AG04449 (cell line): ENCODE data around the gene MRPL42.

Experiments used
- CTCF ChIA-PET: fragments of 350-600 bp; formaldehyde crosslinking; extraction: SDS; loops from one replicate; lab custom pipeline; 2021; ENCODE audit warnings: antibody characterized with exemption; lab: Yijun Ruan, JAX
- POLR2A ChIA-PET: fragments of 400-600, 350-600 bp; formaldehyde crosslinking; extraction: SDS; loops from one replicate; lab custom pipeline; 2020; ENCODE audit warnings: antibody characterized with exemption, inconsistent platforms; lab: Yijun Ruan, JAX
- DNase-seq: peaks from one replicate; pipeline ENCODE4 v3.0.0-alpha.2; 2010; ENCODE audit warnings: low read depth, low spot score
- H3K4me3 ChIP-seq: 2 replicates; pipeline ENCODE4 v1.5.1; 2011; ENCODE audit warnings: low read depth, mild to moderate bottlenecking, control low read depth, low read length
- TF ChIP-seq, protein P1 (sequence below): IDR thresholded peaks from one replicate; pipeline ENCODE4 v1.5.1; 2011; ENCODE audit warnings: mild to moderate bottlenecking, moderate library complexity, low read length, control low read depth, inconsistent platforms; ENCODE audit not compliant: insufficient read depth; ENCODE audit errors: missing control alignments

The MRPL42 gene

DNA sequence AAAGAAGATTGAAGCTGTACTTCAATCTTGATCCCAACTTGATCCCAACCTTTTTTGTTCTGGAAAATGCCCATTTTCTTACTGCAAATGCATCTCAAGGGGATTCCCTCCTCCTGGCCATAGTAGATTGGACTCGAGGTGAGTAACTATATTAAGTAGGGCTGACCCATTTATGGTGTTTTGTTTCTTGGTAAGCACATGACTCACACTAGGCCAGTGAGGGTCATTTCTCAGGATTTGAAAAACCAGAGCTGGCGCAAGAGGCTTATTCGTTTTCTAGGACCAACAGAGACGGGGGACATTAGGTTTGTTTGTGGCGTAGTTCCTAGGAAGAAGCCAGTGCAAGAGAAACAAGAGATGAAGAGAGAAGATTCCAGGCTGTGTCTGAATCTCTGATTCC is 51.4 kb downstream of the MRPL42 start:
- no peak for DNase-seq
- H3K4me3 ChIP-seq: no peak overlapping the region
- ChIA-PET CTCF (interaction anchor here (2.5 to 10.1 kb wide), 3 partner anchors 15 to 583 kb away, joined by 10 to 112 read pairs (median 80); no protein-coding TSS in a partner anchor), POLR2A (no interaction called here)
- TF ChIP-seq, protein P1, sequence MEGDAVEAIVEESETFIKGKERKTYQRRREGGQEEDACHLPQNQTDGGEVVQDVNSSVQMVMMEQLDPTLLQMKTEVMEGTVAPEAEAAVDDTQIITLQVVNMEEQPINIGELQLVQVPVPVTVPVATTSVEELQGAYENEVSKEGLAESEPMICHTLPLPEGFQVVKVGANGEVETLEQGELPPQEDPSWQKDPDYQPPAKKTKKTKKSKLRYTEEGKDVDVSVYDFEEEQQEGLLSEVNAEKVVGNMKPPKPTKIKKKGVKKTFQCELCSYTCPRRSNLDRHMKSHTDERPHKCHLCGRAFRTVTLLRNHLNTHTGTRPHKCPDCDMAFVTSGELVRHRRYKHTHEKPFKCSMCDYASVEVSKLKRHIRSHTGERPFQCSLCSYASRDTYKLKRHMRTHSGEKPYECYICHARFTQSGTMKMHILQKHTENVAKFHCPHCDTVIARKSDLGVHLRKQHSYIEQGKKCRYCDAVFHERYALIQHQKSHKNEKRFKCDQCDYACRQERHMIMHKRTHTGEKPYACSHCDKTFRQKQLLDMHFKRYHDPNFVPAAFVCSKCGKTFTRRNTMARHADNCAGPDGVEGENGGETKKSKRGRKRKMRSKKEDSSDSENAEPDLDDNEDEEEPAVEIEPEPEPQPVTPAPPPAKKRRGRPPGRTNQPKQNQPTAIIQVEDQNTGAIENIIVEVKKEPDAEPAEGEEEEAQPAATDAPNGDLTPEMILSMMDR: no peak

DNA sequence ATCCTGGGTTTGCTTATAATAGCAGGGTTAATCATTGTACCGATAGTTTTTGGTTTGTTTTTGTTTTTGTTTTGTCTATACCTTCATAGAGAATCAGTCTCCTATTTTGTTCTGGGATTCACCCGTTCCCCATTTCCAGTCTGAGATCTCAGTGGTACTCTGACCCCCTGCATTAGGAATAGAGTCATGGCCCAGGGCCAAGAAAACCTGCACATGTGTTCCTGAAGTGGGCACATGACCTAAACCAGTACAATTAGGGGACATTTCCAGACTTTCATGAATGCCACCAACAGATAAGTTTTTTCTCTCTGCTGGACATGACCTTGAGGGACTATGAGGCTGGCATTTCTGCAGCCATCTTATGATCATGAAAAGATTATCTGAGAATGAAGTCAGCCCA is 52.5 kb downstream of the MRPL42 start:
- POLR2A ChIA-PET: no interaction called here
- CTCF ChIA-PET: no interaction called here
- TF ChIP-seq, protein P1: no peak
- no peak for DNase-seq
- H3K4me3 ChIP-seq: no peak overlapping the region

GRCh38 chr12:93520454-93520853 is 53.1 kb downstream of the MRPL42 start:
- ChIA-PET CTCF (no interaction called here), POLR2A (no interaction called here)
- no peak overlapping the region for H3K4me3 ChIP-seq
- TF ChIP-seq, protein P1: no peak
- DNase-seq: no peak

GRCh38 chr12:93521225-93522080 is 54.1 kb downstream of the MRPL42 start:
- no peak for DNase-seq
- no peak overlapping the region for H3K4me3 ChIP-seq
- TF ChIP-seq, protein P1: no peak
- POLR2A ChIA-PET: no interaction called here
- CTCF ChIA-PET: interaction anchor here (0.7 to 1.7 kb wide), 4 partner anchors 16 to 580 kb away, joined by 3 to 9 read pairs (median 4); no protein-coding TSS in a partner anchor

DNA sequence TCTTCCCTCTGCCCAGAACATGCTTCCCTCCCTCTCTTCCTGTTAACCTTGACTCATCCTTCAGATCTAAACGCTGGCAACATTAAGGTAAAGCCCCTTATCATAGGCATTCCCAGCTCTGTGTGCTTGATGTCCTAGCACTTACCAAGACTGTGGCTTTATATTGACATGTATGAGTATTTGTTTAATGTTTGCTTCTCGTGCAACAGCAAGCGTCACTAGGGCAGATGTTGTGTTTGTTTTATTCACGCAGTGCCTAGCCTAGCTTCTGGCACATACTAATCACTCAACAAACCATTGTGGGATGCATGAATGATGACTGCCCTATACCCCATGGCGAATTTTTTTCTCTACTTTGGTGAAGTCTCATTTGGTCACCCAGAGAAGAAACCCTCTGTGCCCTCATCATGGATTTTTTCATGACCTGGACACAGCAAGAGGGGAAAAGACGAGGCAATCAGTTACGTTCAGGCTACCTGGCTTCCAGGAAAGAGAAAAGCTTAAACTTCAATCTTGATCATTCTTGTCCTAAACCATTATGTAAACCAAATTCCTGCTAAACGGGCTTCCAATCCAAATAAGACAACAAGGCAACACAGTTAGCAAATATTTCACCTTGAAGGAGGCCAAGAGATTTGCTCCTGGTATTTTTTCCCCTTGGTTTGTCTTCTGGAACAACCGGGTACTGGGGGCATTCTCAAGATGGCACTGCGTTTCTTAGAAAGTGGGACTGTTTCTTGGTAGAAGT is 57.2 kb downstream of the MRPL42 start:
- POLR2A ChIA-PET: no interaction called here
- TF ChIP-seq, protein P1: no peak
- CTCF ChIA-PET: interaction anchor here (1.0 to 6.2 kb wide), 3 partner anchors 8 to 577 kb away, joined by 3 to 52 read pairs (median 6); no protein-coding TSS in a partner anchor

More for the DNA sequence above, 57.2 kb downstream of the MRPL42 start:
- no peak for DNase-seq
- no peak overlapping the region for H3K4me3 ChIP-seq
